H1 (cell line): Measurements from ENCODE around the gene FBXW8.

Experiments used
- CHD2 ChIP-seq: IDR thresholded peaks from 2 replicates; pipeline ENCODE4 v1.6.1; 2012; ENCODE audit warnings: low read length, improper control_type of control experiment
- EZH2 ChIP-seq: fragments of 200-600 bp; sonication (generic); IDR thresholded peaks from 2 replicates; pipeline ENCODE4 v1.7.1; 2012; ENCODE audit warnings: low read depth, mild to moderate bottlenecking, moderate library complexity, low read length, inconsistent platforms; ENCODE audit not compliant: severe bottlenecking
- HDAC2 ChIP-seq, 2 experiments: fragments of 300-600 bp in 1 of 2; sonication (generic) in 1 of 2; IDR thresholded peaks; 2 replicates each; pipeline ENCODE4 v1.6.1; 2011 to 2012; ENCODE audit warnings: low read depth in 2 of 2, low read length in 2 of 2, mild to moderate bottlenecking in 2 of 2, moderate library complexity in 2 of 2, borderline replicate concordance in 1 of 2, inconsistent platforms in 1 of 2
- POLR2A ChIP-seq, 2 experiments: IDR thresholded peaks; 1 replicate in 1 of 2; 2 replicates in 1 of 2; pipeline ENCODE4 v1.6.1; 2011; ENCODE audit warnings: low read depth in 2 of 2, low read length in 2 of 2, mild to moderate bottlenecking in 2 of 2; ENCODE audit errors: control extremely low read depth in 1 of 2
- RBBP5 ChIP-seq: IDR thresholded peaks from 2 replicates; pipeline ENCODE4 v1.7.1; 2012; ENCODE audit warnings: low read depth, mild to moderate bottlenecking, inconsistent platforms, low read length, moderate library complexity, borderline replicate concordance
- SP1 ChIP-seq: IDR thresholded peaks from 2 replicates; pipeline ENCODE4 v1.6.1; 2011; ENCODE audit warnings: low read depth, low read length
- SP4 ChIP-seq: IDR thresholded peaks from 2 replicates; pipeline ENCODE4 v1.6.1; 2012; ENCODE audit warnings: low read length, inconsistent platforms
- SRF ChIP-seq: IDR thresholded peaks from 2 replicates; pipeline ENCODE4 v1.6.1; 2011; ENCODE audit warnings: mild to moderate bottlenecking, low read depth, low read length, moderate library complexity
- YY1 ChIP-seq: IDR thresholded peaks from 2 replicates; pipeline ENCODE4 v1.6.1; 2011; ENCODE audit warnings: low read depth, mild to moderate bottlenecking, low read length
- TF ChIP-seq, protein P1 (sequence below), 3 experiments: IDR thresholded peaks; 1 replicate in 2 of 3; 2 replicates in 1 of 3; pipeline versions ENCODE4 v1.5.1 to v1.6.1; 2011; ENCODE audit warnings: low read length in 3 of 3, mild to moderate bottlenecking in 3 of 3, inconsistent platforms in 2 of 3, low read depth in 1 of 3, moderate library complexity in 1 of 3; ENCODE audit not compliant: insufficient read depth in 1 of 3; ENCODE audit errors: control extremely low read depth in 1 of 3
- TF ChIP-seq, protein P2 (sequence below): IDR thresholded peaks from 2 replicates; pipeline ENCODE4 v1.6.1; 2011; ENCODE audit warnings: low read length, improper control_type of control experiment
- TF ChIP-seq, protein P3 (sequence below): IDR thresholded peaks from 2 replicates; pipeline ENCODE4 v1.6.1; 2012; ENCODE audit warnings: inconsistent platforms

DNA sequence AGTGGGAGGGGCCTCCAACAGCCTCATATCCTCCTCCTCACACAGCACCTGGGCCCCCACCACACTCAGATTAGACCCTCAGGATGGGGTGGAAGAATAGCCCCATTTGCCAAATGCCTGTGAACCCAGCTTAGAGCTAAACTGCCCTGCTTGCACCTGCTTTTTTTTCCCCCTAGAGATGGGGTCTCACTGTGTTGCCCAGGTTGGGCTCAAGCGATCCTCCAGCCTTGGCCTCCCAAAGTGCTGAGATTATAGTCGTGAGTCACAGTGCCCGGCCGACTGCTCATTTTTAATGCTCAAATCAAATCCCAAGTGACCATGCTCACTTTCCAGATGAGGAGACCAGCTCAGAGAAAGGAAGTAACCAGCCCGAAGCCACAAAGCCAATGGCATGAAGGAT lies 161.4 kb downstream of the FBXW8 start:
- TF ChIP-seq SP4 (no peak), CHD2 (no peak), YY1 (no peak), EZH2 (no peak), POLR2A (IDR thresholded peaks at IDR 0.05; ENCODE audit: control extremely low read depth in 1 of 2, low read depth in 2 of 2, low read length in 2 of 2) (no peak), SP1 (no peak), SRF (no peak), HDAC2 (IDR thresholded peaks at IDR 0.05; ENCODE audit: borderline replicate concordance in 1 of 2, low read depth in 2 of 2, low read length in 2 of 2) (no peak), RBBP5 (no peak)
- TF ChIP-seq, protein P1, sequence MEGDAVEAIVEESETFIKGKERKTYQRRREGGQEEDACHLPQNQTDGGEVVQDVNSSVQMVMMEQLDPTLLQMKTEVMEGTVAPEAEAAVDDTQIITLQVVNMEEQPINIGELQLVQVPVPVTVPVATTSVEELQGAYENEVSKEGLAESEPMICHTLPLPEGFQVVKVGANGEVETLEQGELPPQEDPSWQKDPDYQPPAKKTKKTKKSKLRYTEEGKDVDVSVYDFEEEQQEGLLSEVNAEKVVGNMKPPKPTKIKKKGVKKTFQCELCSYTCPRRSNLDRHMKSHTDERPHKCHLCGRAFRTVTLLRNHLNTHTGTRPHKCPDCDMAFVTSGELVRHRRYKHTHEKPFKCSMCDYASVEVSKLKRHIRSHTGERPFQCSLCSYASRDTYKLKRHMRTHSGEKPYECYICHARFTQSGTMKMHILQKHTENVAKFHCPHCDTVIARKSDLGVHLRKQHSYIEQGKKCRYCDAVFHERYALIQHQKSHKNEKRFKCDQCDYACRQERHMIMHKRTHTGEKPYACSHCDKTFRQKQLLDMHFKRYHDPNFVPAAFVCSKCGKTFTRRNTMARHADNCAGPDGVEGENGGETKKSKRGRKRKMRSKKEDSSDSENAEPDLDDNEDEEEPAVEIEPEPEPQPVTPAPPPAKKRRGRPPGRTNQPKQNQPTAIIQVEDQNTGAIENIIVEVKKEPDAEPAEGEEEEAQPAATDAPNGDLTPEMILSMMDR (IDR thresholded peaks at IDR 0.05; ENCODE audit: control extremely low read depth in 1 of 3, insufficient read depth in 1 of 3, low read depth in 1 of 3, low read length in 3 of 3): no peak
- TF ChIP-seq, protein P2, sequence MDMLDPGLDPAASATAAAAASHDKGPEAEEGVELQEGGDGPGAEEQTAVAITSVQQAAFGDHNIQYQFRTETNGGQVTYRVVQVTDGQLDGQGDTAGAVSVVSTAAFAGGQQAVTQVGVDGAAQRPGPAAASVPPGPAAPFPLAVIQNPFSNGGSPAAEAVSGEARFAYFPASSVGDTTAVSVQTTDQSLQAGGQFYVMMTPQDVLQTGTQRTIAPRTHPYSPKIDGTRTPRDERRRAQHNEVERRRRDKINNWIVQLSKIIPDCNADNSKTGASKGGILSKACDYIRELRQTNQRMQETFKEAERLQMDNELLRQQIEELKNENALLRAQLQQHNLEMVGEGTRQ: no peak
- TF ChIP-seq, protein P3, sequence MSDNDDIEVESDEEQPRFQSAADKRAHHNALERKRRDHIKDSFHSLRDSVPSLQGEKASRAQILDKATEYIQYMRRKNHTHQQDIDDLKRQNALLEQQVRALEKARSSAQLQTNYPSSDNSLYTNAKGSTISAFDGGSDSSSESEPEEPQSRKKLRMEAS: no peak
